Measurements from ENCODE around the gene NYAP1.

NYAP1 gene

DNA sequence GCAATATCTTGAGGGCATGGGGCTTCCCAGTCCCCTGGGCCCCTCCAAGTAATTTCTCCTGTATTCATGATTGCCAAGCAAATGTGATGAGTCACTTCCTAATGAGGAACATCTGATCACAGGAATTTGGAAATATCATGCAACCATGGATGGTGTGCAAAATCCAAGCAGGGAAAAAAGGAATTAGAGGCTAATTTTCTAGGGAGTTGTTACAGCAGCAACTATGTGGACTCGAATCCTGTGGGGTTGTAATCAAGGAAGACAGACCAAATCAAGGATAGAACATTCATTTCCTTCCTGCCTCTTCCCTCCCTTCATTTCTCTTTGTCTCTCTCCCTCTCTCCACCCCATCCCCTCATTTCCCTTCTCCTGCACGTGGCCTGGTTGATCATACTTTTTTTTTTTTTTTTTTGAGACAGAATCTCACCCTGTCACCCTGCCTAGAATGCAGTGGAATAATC is 31.4 kb downstream of the NYAP1 start:
- Histone ChIP-seq H3K27me3 (ENCODE audit: insufficient read depth, poor library complexity, severe bottlenecking) (no peaks in the 10 kb centered on the region), H3K4me1 (ENCODE audit: insufficient read depth, poor library complexity, severe bottlenecking) (peaks cover 19% of the 10 kb centered on the region), H3K27ac (ENCODE audit: poor library complexity, severe bottlenecking) (peak overlapping the region; percentile 57), H3K9me3 (ENCODE audit: severe bottlenecking) (no peaks in the 10 kb centered on the region), H3K36me3 (ENCODE audit: low read depth) (no peaks in the 10 kb centered on the region), H3K4me3 (ENCODE audit: severe bottlenecking) (no peak overlapping the region)
- TF ChIP-seq, protein P1, sequence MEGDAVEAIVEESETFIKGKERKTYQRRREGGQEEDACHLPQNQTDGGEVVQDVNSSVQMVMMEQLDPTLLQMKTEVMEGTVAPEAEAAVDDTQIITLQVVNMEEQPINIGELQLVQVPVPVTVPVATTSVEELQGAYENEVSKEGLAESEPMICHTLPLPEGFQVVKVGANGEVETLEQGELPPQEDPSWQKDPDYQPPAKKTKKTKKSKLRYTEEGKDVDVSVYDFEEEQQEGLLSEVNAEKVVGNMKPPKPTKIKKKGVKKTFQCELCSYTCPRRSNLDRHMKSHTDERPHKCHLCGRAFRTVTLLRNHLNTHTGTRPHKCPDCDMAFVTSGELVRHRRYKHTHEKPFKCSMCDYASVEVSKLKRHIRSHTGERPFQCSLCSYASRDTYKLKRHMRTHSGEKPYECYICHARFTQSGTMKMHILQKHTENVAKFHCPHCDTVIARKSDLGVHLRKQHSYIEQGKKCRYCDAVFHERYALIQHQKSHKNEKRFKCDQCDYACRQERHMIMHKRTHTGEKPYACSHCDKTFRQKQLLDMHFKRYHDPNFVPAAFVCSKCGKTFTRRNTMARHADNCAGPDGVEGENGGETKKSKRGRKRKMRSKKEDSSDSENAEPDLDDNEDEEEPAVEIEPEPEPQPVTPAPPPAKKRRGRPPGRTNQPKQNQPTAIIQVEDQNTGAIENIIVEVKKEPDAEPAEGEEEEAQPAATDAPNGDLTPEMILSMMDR (IDR thresholded peaks at IDR 0.05; ENCODE audit: poor library complexity, severe bottlenecking), result no peak
- ATAC-seq (ENCODE audit: low read depth) (peak; percentile 58), DNase-seq (ENCODE audit: low spot score) (no peak)

DNA sequence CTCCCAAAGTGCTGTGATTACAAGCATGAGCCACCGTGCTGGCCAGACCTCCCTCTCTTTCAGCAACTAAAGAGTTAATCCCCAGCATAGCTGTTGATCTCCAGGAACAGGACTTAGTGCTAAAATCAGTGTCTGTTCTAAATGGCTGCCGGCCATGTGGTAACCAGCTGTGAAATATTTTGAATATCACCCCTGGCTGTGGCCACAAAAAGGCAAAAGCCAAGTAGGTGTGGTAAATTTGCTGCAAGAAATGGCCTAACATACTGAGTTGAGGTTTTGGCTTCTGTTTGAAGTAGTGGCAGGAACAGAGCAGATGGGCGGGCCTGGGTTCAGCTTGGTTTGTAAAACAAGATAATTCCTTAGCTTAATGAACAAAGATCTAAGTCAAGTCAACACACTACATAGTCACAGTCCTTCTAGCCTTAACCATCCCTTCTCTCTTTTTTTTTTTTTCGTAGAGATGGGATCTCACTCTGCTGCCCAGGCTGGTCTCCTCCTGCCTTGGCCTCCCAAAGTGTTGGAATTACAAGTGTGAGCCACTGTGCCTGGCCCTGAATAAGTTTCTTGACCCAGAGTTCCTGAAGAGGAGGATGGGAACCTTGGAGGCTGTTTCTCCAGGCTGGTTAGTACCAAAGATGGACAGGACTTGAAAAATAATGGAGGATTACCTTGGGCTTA is 32.5 kb downstream of the NYAP1 start:
- DNase-seq (ENCODE audit: low spot score) (no peak), ATAC-seq (ENCODE audit: low read depth) (peak; percentile 17; the same call in 1 of the 3 replicates)
- no peaks in the 10 kb centered on the region for H3K36me3 ChIP-seq (ENCODE audit: low read depth)
- H3K27ac ChIP-seq (ENCODE audit: poor library complexity, severe bottlenecking), result peak overlapping the region; percentile 57
- H3K9me3 ChIP-seq (ENCODE audit: severe bottlenecking), result no peaks in the 10 kb centered on the region
- H3K27me3 ChIP-seq (ENCODE audit: insufficient read depth, poor library complexity, severe bottlenecking), result no peaks in the 10 kb centered on the region
- TF ChIP-seq, protein P1 (IDR thresholded peaks at IDR 0.05; ENCODE audit: poor library complexity, severe bottlenecking), result no peak
- peaks cover 19% of the 10 kb centered on the region for H3K4me1 ChIP-seq (ENCODE audit: insufficient read depth, poor library complexity, severe bottlenecking)
- H3K4me3 ChIP-seq (ENCODE audit: severe bottlenecking), result no peak overlapping the region

DNA sequence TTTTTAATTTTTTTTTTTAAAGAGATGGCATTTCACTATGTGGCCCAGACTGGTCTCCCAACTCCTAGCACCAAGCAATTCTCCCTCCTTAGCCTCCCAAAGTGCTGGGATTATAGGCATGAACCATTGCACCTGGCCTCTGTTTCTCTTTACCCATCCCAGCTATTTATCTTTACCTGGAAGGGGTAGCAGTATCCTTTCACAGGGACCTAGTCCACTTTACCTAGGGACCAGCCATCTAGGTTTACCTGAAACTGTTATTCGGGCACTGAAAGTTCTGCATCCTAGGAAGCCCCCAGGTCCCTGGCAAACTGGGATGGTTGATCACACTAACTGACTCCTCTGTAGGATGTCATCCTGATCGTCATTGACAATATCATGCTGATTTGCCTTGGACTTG is 33.6 kb downstream of the NYAP1 start:
- H3K36me3 ChIP-seq (ENCODE audit: low read depth), result no peaks in the 10 kb centered on the region
- H3K27me3 ChIP-seq (ENCODE audit: insufficient read depth, poor library complexity, severe bottlenecking), result no peaks in the 10 kb centered on the region
- DNase-seq (ENCODE audit: low spot score), result no peak
- H3K4me1 ChIP-seq (ENCODE audit: insufficient read depth, poor library complexity, severe bottlenecking), result peaks cover 19% of the 10 kb centered on the region
- no peak for ATAC-seq (ENCODE audit: low read depth)
- no peaks in the 10 kb centered on the region for H3K9me3 ChIP-seq (ENCODE audit: severe bottlenecking)
- TF ChIP-seq, protein P1 (IDR thresholded peaks at IDR 0.05; ENCODE audit: poor library complexity, severe bottlenecking), result no peak
- H3K27ac ChIP-seq (ENCODE audit: poor library complexity, severe bottlenecking), result no peak overlapping the region
- no peak overlapping the region for H3K4me3 ChIP-seq (ENCODE audit: severe bottlenecking)

DNA sequence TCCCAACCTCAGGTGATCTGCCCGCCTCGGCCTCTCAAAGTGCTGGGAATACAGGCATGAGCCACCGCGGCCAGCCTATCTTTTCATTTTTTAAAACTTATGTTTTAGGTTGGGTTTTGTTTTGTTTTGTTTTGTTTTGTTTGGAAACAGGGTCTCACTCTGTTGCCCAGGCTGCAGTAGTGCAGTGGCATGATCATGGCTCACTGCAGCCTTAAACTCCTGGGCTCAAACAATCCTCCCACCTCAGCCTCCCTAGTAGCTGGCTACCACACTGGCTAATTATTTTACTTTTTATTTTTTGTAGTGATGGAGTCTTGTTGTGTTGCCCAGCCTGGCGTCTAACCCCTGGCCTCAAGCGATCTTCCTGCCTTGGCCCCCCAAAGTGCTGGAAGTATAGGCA is 35.9 kb downstream of the NYAP1 start:
- TF ChIP-seq, protein P1 (IDR thresholded peaks at IDR 0.05; ENCODE audit: poor library complexity, severe bottlenecking), result no peak
- no peak overlapping the region for H3K4me3 ChIP-seq (ENCODE audit: severe bottlenecking)

DNA sequence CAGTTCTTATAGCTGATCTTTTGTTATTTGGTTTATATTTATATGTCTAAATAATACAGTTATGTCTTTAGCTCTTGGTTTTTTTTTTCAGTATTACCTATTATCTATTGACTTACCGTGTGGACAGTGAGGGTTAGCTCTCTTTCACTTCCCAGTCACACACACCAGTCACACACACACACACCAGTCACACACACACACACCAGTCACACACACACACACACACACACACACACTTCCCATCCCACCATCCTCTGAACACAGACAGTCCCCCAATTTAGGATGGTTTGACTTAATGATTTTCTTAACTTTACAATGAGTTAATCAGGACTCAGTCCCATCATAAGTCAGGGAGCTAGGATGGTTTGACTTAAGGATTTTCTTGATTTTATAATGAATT is 36.4 kb downstream of the NYAP1 start:
- no peak for ATAC-seq (ENCODE audit: low read depth)
- TF ChIP-seq, protein P1 (IDR thresholded peaks at IDR 0.05; ENCODE audit: poor library complexity, severe bottlenecking), result no peak
- DNase-seq (ENCODE audit: low spot score), result no peak
- H3K4me3 ChIP-seq (ENCODE audit: severe bottlenecking), result no peak overlapping the region
- H3K27me3 ChIP-seq (ENCODE audit: insufficient read depth, poor library complexity, severe bottlenecking), result no peaks in the 10 kb centered on the region
- H3K4me1 ChIP-seq (ENCODE audit: insufficient read depth, poor library complexity, severe bottlenecking), result peaks cover 11% of the 10 kb centered on the region
- no peaks in the 10 kb centered on the region for H3K36me3 ChIP-seq (ENCODE audit: low read depth)
- no peaks in the 10 kb centered on the region for H3K9me3 ChIP-seq (ENCODE audit: severe bottlenecking)
- H3K27ac ChIP-seq (ENCODE audit: poor library complexity, severe bottlenecking), result no peak overlapping the region

More for the DNA sequence above, 35.9 kb downstream of the NYAP1 start:
- no peaks in the 10 kb centered on the region for H3K9me3 ChIP-seq (ENCODE audit: severe bottlenecking)
- H3K27me3 ChIP-seq (ENCODE audit: insufficient read depth, poor library complexity, severe bottlenecking), result no peaks in the 10 kb centered on the region
- no peaks in the 10 kb centered on the region for H3K36me3 ChIP-seq (ENCODE audit: low read depth)
- ATAC-seq (ENCODE audit: low read depth), result no peak
- no peak overlapping the region for H3K27ac ChIP-seq (ENCODE audit: poor library complexity, severe bottlenecking)
- peaks cover 17% of the 10 kb centered on the region for H3K4me1 ChIP-seq (ENCODE audit: insufficient read depth, poor library complexity, severe bottlenecking)
- DNase-seq (ENCODE audit: low spot score), result no peak
